ENCODE measurements around the gene UBXN11. TPM values are rescaled to one million over a fixed set of nuclear protein-coding genes. Genes with fewer than 3 reads are reported as not detected.

The UBXN11 gene
- total and polyA plus RNA-seq, 2 of the 13 experiments (the other 11 are each of a cell fraction or from before 2014, with no cell fraction given): 9.3 to 10.4 TPM

DNA sequence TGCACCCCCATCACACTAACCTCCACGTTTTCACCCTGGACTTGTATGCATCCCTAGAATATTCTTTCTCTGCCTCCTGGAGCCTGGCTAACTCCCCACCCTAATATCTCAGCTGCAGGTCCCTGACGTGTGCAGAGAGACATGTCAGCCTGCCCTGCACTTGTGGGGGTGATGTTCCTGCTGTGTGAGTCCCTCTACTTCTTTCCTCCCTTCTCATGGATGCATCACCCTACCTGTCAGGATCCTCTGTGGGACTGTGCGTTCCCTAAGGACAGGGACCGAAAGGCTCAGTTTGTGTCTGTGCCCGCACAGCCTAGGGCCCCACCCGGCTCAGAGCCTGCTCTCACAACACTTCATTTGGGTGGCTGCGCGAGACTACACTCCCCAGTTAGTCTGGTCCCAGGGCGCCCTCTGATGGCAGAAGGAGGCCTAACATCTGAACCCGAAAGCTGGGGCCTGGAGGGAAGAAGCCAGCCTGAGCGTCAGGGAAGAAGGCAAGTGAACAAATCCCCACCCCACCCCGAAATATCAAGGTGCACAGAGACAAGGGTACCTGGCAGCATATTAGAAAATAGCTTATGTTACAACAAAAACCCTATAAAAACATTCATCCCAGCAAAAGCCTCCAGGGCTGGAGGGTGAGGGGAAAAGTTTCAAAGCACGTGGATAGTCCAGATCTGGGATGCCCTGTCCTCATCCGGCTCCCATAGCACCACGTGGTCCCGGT lies 15.0 kb upstream of the UBXN11 start (continued):
- TF ChIP-seq ZNF839 (CRISPR knock-in tag; IDR thresholded peaks at IDR 0.05; ENCODE audit: borderline replicate concordance) (no peak), NAIF1 (CRISPR knock-in tag; IDR thresholded peaks at IDR 0.05; ENCODE audit: borderline replicate concordance) (no peak), SETDB1 (CRISPR knock-in tag; IDR thresholded peaks at IDR 0.05; ENCODE audit: borderline replicate concordance) (no peak), MYC (CRISPR knock-in tag; IDR thresholded peaks at IDR 0.05; ENCODE audit: borderline replicate concordance) (no peak), ZNF691 (CRISPR knock-in tag; IDR thresholded peaks at IDR 0.05; ENCODE audit: borderline replicate concordance, low read depth) (no peak), PAWR (CRISPR knock-in tag; IDR thresholded peaks at IDR 0.05; ENCODE audit: borderline replicate concordance) (no peak), ZSCAN25 (CRISPR knock-in tag; IDR thresholded peaks at IDR 0.05) (no peak), PRMT3 (CRISPR knock-in tag; IDR thresholded peaks at IDR 0.05; ENCODE audit: borderline replicate concordance, low read depth) (no peak), NKX3-1 (CRISPR knock-in tag; IDR thresholded peaks at IDR 0.05) (no peak), ZNF124 (CRISPR knock-in tag; IDR thresholded peaks at IDR 0.05) (0 out of 2 replicates have a peak, but pooled peaks have one; percentile 58), ZNF674 (CRISPR knock-in tag; IDR thresholded peaks at IDR 0.05; ENCODE audit: low read depth) (no peak), ZNF18 (CRISPR knock-in tag; IDR thresholded peaks at IDR 0.05; ENCODE audit: insufficient replicate concordance) (no peak), YY1 (IDR thresholded peaks at IDR 0.05; ENCODE audit: insufficient read depth, insufficient replicate concordance, low read depth, low read length) (no peak), ZNF563 (CRISPR knock-in tag; IDR thresholded peaks at IDR 0.05) (no peak), ZNF891 (CRISPR knock-in tag; IDR thresholded peaks at IDR 0.05) (no peak), EED (CRISPR knock-in tag; IDR thresholded peaks at IDR 0.05) (no peak), ZNF597 (CRISPR knock-in tag; IDR thresholded peaks at IDR 0.05) (no peak)
- TF ChIP-seq, protein P1, sequence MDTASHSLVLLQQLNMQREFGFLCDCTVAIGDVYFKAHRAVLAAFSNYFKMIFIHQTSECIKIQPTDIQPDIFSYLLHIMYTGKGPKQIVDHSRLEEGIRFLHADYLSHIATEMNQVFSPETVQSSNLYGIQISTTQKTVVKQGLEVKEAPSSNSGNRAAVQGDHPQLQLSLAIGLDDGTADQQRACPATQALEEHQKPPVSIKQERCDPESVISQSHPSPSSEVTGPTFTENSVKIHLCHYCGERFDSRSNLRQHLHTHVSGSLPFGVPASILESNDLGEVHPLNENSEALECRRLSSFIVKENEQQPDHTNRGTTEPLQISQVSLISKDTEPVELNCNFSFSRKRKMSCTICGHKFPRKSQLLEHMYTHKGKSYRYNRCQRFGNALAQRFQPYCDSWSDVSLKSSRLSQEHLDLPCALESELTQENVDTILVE (CRISPR knock-in tag; IDR thresholded peaks at IDR 0.05): no peak
- TF ChIP-seq, protein P2, sequence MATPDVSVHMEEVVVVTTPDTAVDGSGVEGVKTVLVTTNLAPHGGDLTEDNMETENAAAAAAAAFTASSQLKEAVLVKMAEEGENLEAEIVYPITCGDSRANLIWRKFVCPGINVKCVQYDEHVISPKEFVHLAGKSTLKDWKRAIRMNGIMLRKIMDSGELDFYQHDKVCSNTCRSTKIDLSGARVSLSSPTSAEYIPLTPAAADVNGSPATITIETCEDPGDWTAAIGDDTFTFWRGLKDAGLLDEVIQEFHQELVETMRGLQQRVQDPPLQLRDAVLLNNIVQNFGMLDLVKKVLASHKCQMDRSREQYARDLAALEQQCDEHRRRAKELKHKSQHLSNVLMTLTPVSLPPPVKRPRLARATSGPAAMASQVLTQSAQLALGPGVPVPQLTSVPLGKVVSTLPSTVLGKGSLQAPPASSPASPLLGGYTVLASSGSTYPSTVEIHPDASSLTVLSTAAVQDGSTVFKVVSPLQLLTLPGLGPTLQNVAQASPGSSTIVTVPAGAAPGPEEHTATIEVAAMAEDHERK (CRISPR knock-in tag; IDR thresholded peaks at IDR 0.05; ENCODE audit: low read depth): no peak
